ENCODE data around the gene RPL10A. TPM values are rescaled to one million over a fixed set of nuclear protein-coding genes. Genes with fewer than 3 reads are reported as not detected.

RPL10A gene
- total and polyA plus RNA-seq, 2 of the 13 experiments (the other 11 are each of a cell fraction or from before 2014, with no cell fraction given) = 1,854 to 2,726 TPM

DNA sequence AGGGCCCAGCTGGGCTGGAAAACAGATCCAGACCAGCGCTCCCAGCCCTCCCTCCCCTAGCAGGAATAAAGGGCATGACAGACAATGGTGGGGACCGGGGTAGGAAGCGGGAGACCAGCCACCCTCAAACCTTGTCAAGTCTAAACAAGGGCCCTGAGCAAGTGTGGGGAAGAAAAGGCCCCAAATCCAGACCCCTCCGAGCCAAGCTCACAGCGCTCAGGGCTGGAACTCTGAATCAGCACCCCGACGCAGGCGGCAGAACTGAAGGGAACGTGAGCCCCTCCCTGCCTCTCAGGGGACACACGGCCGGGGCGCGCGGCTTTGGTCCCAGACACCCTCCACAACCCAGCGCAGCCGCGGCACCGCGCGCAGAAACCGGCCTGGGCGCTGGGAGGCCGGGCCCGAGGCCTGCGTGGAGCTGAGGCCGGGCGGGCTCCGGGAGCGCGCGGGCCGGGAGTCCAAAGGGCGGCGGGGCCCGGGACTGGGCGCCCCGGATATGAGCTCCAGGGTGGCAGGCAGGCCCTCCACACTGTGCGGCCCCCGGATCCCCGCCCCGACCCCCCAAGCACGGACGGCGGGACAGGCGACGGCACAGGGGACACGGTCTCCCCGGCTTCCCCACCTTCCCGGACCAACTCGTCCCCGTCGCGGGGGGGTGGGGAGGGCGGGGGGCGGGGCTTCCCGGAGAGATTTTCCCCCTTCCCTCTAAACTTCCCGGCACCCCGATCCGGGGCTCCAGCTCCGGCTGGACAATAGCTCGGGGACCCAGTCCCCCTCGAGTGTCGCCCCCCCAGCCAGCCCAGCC is 28.0 kb downstream of the RPL10A start (continued):
- peak; percentile 83 for TF ChIP-seq ZNF687 (CRISPR knock-in tag; IDR thresholded peaks at IDR 0.05)
- TF ChIP-seq ZNF616 (CRISPR knock-in tag; IDR thresholded peaks at IDR 0.05; ENCODE audit: low read depth) = no peak
- TF ChIP-seq, protein P1, sequence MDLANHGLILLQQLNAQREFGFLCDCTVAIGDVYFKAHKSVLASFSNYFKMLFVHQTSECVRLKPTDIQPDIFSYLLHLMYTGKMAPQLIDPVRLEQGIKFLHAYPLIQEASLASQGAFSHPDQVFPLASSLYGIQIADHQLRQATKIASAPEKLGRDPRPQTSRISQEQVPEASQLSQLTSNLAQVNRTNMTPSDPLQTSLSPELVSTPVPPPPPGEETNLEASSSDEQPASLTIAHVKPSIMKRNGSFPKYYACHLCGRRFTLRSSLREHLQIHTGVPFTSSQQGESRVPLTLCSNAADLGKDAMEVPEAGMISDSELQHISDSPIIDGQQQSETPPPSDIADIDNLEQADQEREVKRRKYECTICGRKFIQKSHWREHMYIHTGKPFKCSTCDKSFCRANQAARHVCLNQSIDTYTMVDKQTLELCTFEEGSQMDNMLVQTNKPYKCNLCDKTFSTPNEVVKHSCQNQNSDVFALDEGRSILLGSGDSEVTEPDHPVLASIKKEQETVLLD (CRISPR knock-in tag; IDR thresholded peaks at IDR 0.05; ENCODE audit: low read depth) = peak; percentile 28; the same call in 1 of the 2 replicates
- peak; percentile 30; the same call in 1 of the 2 replicates for TF ChIP-seq SALL1 (CRISPR knock-in tag; IDR thresholded peaks at IDR 0.05)
- TF ChIP-seq, protein P2, sequence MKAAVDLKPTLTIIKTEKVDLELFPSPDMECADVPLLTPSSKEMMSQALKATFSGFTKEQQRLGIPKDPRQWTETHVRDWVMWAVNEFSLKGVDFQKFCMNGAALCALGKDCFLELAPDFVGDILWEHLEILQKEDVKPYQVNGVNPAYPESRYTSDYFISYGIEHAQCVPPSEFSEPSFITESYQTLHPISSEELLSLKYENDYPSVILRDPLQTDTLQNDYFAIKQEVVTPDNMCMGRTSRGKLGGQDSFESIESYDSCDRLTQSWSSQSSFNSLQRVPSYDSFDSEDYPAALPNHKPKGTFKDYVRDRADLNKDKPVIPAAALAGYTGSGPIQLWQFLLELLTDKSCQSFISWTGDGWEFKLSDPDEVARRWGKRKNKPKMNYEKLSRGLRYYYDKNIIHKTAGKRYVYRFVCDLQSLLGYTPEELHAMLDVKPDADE (CRISPR knock-in tag; IDR thresholded peaks at IDR 0.05) = peak; percentile 29; the same call in 1 of the 2 replicates
- no peak for TF ChIP-seq NR2F2 (IDR thresholded peaks at IDR 0.05; ENCODE audit: borderline replicate concordance, low read depth)
- peak; percentile 75 for TF ChIP-seq ZNF121 (CRISPR knock-in tag; IDR thresholded peaks at IDR 0.05)
- TF ChIP-seq POLR2A (IDR thresholded peaks at IDR 0.05; ENCODE audit: insufficient read depth in 1 of 2, low read depth in 2 of 2, low read length in 2 of 2) = peak in 1 of 2 experiments; percentile 57; a peak in 2 of 4 replicates
- peak; percentile 25; the same call in 1 of the 2 replicates for TF ChIP-seq ZBTB38 (CRISPR knock-in tag; IDR thresholded peaks at IDR 0.05)
- 0 out of 2 replicates have a peak, but pooled peaks have one; percentile 34 for TF ChIP-seq NKX3-1 (CRISPR knock-in tag; IDR thresholded peaks at IDR 0.05)
- TF ChIP-seq ZC3H13 (CRISPR knock-in tag; IDR thresholded peaks at IDR 0.05) = 0 out of 2 replicates have a peak, but pooled peaks have one; percentile 24
- TF ChIP-seq YY1 (IDR thresholded peaks at IDR 0.05; ENCODE audit: insufficient read depth, insufficient replicate concordance, low read depth, low read length) = peak; percentile 37
- no peak for TF ChIP-seq ZBTB42 (CRISPR knock-in tag; IDR thresholded peaks at IDR 0.05)
- 0 out of 2 replicates have a peak, but pooled peaks have one; percentile 30 for TF ChIP-seq ZNF143 (CRISPR knock-in tag; IDR thresholded peaks at IDR 0.05)
- TF ChIP-seq ZNF441 (CRISPR knock-in tag; IDR thresholded peaks at IDR 0.05; ENCODE audit: borderline replicate concordance) = peak; percentile 58; the same call in 1 of the 2 replicates
- TF ChIP-seq ZNF784 (CRISPR knock-in tag; IDR thresholded peaks at IDR 0.05; ENCODE audit: borderline replicate concordance) = peak; percentile 74; the same call in 1 of the 2 replicates
- TF ChIP-seq CCDC6 (CRISPR knock-in tag; IDR thresholded peaks at IDR 0.05) = 0 out of 2 replicates have a peak, but pooled peaks have one; percentile 58
- TF ChIP-seq NCOA1 (CRISPR knock-in tag; IDR thresholded peaks at IDR 0.05) = peak; percentile 30; the same call in 1 of the 2 replicates
